Measurements from ENCODE around the gene PDS5B.

DNA sequence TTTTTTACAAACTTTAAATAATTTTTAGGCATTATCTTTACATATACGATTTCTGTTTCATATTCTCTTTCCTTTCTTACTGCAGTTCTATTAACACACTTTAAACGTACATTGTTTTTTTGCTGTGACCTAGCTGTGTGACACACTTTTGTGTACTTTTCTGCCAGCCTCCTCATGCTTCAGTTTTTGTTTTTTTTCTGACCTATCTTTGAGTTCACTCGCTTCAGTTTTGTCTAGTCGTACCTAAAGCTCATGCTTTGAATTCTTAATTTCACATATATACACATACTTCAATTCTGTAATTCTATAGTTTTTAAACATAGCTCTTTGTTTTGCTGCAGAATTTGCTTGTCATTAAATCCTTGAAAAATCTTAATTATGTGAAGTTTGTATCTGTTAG lies 150.4 kb downstream of the PDS5B start:
- TF ChIP-seq CTCF (IDR thresholded peaks at IDR 0.05) = no peak
- TF ChIP-seq POLR2A (IDR thresholded peaks at IDR 0.05) = no peak
